Right cardiac atrium (tissue), 5 donors: Measurements from ENCODE around the gene STAT4. TPM values are rescaled to one million over a fixed set of nuclear protein-coding genes. Genes with fewer than 3 reads are reported as not detected.

Source experiments
- ATAC-seq, 2 donors: fragments of 200-7000 bp; cut with Tn5 transposase; one replicate each; pipeline versions ENCODE4 v1.8.0 to v1.9.1; 2020; ENCODE audit warnings: moderate library complexity in 2 of 2, mild to moderate bottlenecking in 1 of 2
- DNase-seq, 3 donors: peaks; one replicate each; pipeline ENCODE4 v3.0.0-alpha.2; 2020
- H3K27ac ChIP-seq: one replicate; pipeline ENCODE4 v1.5.1; 2013; ENCODE audit warnings: mild to moderate bottlenecking, low read length, control low read depth, moderate library complexity
- H3K27me3 ChIP-seq: one replicate; pipeline ENCODE4 v1.6.1; 2013; ENCODE audit not compliant: control insufficient read depth, insufficient read depth
- H3K4me1 ChIP-seq: one replicate; pipeline ENCODE4 v1.6.1; 2013; ENCODE audit warnings: low read length; ENCODE audit not compliant: control insufficient read depth, insufficient read depth
- H3K4me3 ChIP-seq: one replicate; pipeline ENCODE4 v1.5.1; 2013; ENCODE audit warnings: low read length, control low read depth
- H3K9me3 ChIP-seq: one replicate; pipeline ENCODE4 v1.6.1; 2013; ENCODE audit warnings: low read length; ENCODE audit not compliant: control insufficient read depth
- WGBS: extraction: QIAGEN DNeasy Blood & Tissue Kit; methylation state at CpG from one replicate; pipeline ENCODE4 v1.1.7; 2013; 5-methylcytosine and 5-hydroxymethylcytosine counted together
- intact Hi-C, 4 donors: fragments of 100-400 bp; cut with DNase I; formaldehyde crosslinking; loops; one replicate each; pipeline versions ENCODE4 v1.11.0 to v1.14.0; 2022 to 2023
- polyA plus RNA-seq: library from polyadenylated mRNA; stranded (reverse); fragments of 200-250 nt; gene quantifications from one replicate; pipeline ENCODE4 v1.2.3, GENCODE V29; 2013
- total RNA-seq, 4 donors: library from RNA; stranded (reverse); fragmentation: NEBNext Ultra II Directional; extraction: Animal tissue kit (Norgen Biotek cat#: 25700); gene quantifications; one replicate each; pipeline ENCODE4 v1.2.1, GENCODE V29; 2021
- donor health status: healthy with polysubstance abuse.
- donor health status: DM: no; HTN: yes; CAD: no.
- donor health status: DM: no; HTN: no; CAD: no.
- donor health status: DM: no; HTN: yes; CAD: no; lungs with severe emphysema.
- donor health status: DM: yes; HTN: yes; CAD: no.

Gene STAT4
- total and polyA plus RNA-seq, 5 donors, result 7.0 to 27.0 (median 18.2) TPM

GRCh38 chr2:191165176-191165643 is 14.4 kb upstream of the STAT4 start:
- Histone ChIP-seq H3K27me3 (no peaks in the 10 kb centered on the region), H3K27ac (no peak overlapping the region), H3K9me3 (no peaks in the 10 kb centered on the region), H3K4me3 (no peak overlapping the region), H3K4me1 (no peaks in the 10 kb centered on the region)
- ATAC-seq, result peak; percentile 79 to 84
- intact Hi-C loops, result loop anchor here (5.0 to 10.0 kb wide), 4 partner anchors 50 to 357 kb away; no protein-coding TSS in a partner anchor
- 21% methylated on average over 5 of the region's 5 CpGs for WGBS
- DNase-seq, result no peak

DNA sequence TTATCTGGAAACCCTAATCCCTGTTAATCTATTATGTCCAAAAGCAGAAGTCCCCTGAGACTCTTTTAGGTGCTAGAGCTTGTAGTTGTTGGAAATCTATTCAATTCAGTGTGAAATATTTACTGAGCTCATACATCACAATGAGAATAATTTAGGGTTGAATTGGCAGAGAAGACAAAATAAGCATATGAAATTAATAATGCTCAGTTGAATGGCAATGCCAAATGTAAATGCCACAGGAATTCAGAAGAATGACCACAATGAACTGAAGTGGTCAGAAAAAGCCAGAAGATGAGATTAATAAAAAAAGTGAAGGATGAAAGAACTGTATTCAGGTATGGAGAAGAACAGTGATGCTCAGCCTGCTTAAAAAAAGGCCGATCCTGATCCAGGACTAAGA is 8.0 kb upstream of the STAT4 start:
- H3K27me3 ChIP-seq, result no peaks in the 10 kb centered on the region
- no peaks in the 10 kb centered on the region for H3K4me1 ChIP-seq
- 98% methylated on average over 1 of the region's 1 CpG for WGBS
- H3K4me3 ChIP-seq, result no peak overlapping the region
- H3K27ac ChIP-seq, result no peak overlapping the region
- DNase-seq (no peak), ATAC-seq (no peak)
- intact Hi-C loops, result loop anchor here in 1 of 4 donors (5.0 kb wide), 1 partner anchor 106 kb away; no protein-coding TSS in a partner anchor
- no peaks in the 10 kb centered on the region for H3K9me3 ChIP-seq

- H3K27ac ChIP-seq, result no peak overlapping the region
- no peaks in the 10 kb centered on the region for H3K9me3 ChIP-seq
- H3K4me1 ChIP-seq, result no peaks in the 10 kb centered on the region
- intact Hi-C loops, result loop anchor here in 1 of 4 donors (5.0 kb wide), 1 partner anchor 106 kb away; no protein-coding TSS in a partner anchor
- H3K4me3 ChIP-seq, result no peak overlapping the region
- no peaks in the 10 kb centered on the region for H3K27me3 ChIP-seq
- ATAC-seq (no peak), DNase-seq (no peak)
- WGBS, result 70% methylated on average over 2 of the region's 2 CpGs
Measured at GRCh38 chr2:191158193-191158592, 7.4 kb upstream of the STAT4 start.

GRCh38 chr2:191155608-191156071 is 4.8 kb upstream of the STAT4 start:
- Histone ChIP-seq H3K4me3 (no peak overlapping the region), H3K27ac (no peak overlapping the region), H3K27me3 (no peaks in the 10 kb centered on the region), H3K9me3 (no peaks in the 10 kb centered on the region), H3K4me1 (no peaks in the 10 kb centered on the region)
- 69% methylated on average over 1 of the region's 1 CpG for WGBS
- ATAC-seq (peak in 1 of 2 donors; percentile 46), DNase-seq (no peak)
- intact Hi-C loops, result loop anchor here in 1 of 4 donors (5.0 kb wide), 1 partner anchor 103 kb away; no protein-coding TSS in a partner anchor

GRCh38 chr2:191153716-191154115 is 2.9 kb upstream of the STAT4 start:
- Histone ChIP-seq H3K27ac (no peak overlapping the region), H3K9me3 (no peaks in the 10 kb centered on the region), H3K4me1 (no peaks in the 10 kb centered on the region), H3K27me3 (no peaks in the 10 kb centered on the region), H3K4me3 (no peak overlapping the region)
- no peak for DNase-seq
- intact Hi-C loops, result loop anchor here in 3 of 4 donors (5.0 kb wide), 1 partner anchor 101 kb away; no protein-coding TSS in a partner anchor
- 82% methylated on average over 2 of the region's 2 CpGs for WGBS
- no peak for ATAC-seq

GRCh38 chr2:191152482-191153240 is 1.9 kb upstream of the STAT4 start:
- peak; percentile 66 for ATAC-seq
- 68% methylated on average over 5 of the region's 5 CpGs for WGBS

GRCh38 chr2:191151331-191151730 is 537 bp upstream of the STAT4 start:
- Histone ChIP-seq H3K27me3 (no peaks in the 10 kb centered on the region), H3K27ac (peak overlapping the region; percentile 49), H3K4me3 (peak overlapping the region; percentile 60), H3K9me3 (no peaks in the 10 kb centered on the region), H3K4me1 (no peaks in the 10 kb centered on the region)
- DNase-seq (no peak), ATAC-seq (peak; percentile 18 to 21)
- intact Hi-C loops, result loop anchor here in 3 of 4 donors (5.0 kb wide), 1 partner anchor 99 kb away; no protein-coding TSS in a partner anchor
- WGBS, result 87% methylated on average over 6 of the region's 6 CpGs

More at GRCh38 chr2:191152482-191153240, 1.9 kb upstream of the STAT4 start:
- no peaks in the 10 kb centered on the region for H3K4me1 ChIP-seq
- intact Hi-C loops, result loop anchor here in 3 of 4 donors (5.0 kb wide), 1 partner anchor 100 kb away; no protein-coding TSS in a partner anchor
- DNase-seq, result no peak
- H3K27me3 ChIP-seq, result no peaks in the 10 kb centered on the region
- no peaks in the 10 kb centered on the region for H3K9me3 ChIP-seq
- no peak overlapping the region for H3K4me3 ChIP-seq
- H3K27ac ChIP-seq, result no peak overlapping the region

GRCh38 chr2:191150230-191150599 is 579 bp downstream of the STAT4 start:
- ATAC-seq, result peak; percentile 13 to 27
- no peaks in the 10 kb centered on the region for H3K9me3 ChIP-seq
- intact Hi-C loops, result loop anchor here in 3 of 4 donors (5.0 kb wide), 1 partner anchor 98 kb away; no protein-coding TSS in a partner anchor
- peak overlapping the region; percentile 60 for H3K4me3 ChIP-seq
- WGBS, result 9% methylated on average over 10 of the region's 10 CpGs
- H3K27ac ChIP-seq, result peak overlapping the region; percentile 49
- no peaks in the 10 kb centered on the region for H3K27me3 ChIP-seq
- no peak for DNase-seq
- no peaks in the 10 kb centered on the region for H3K4me1 ChIP-seq

- DNase-seq (no peak), ATAC-seq (no peak)
- Histone ChIP-seq H3K27me3 (no peaks in the 10 kb centered on the region), H3K9me3 (no peaks in the 10 kb centered on the region), H3K4me3 (peak overlapping the region; percentile 23), H3K4me1 (no peaks in the 10 kb centered on the region), H3K27ac (no peak overlapping the region)
- 86% methylated on average over 4 of the region's 4 CpGs for WGBS
- intact Hi-C loops, result no loop called here
Measured at GRCh38 chr2:191149391-191149790, 1.4 kb downstream of the STAT4 start.

GRCh38 chr2:191148791-191149190 is 2.0 kb downstream of the STAT4 start:
- Histone ChIP-seq H3K4me3 (no peak overlapping the region), H3K4me1 (no peaks in the 10 kb centered on the region), H3K27me3 (no peaks in the 10 kb centered on the region), H3K27ac (no peak overlapping the region), H3K9me3 (no peaks in the 10 kb centered on the region)
- intact Hi-C loops, result no loop called here
- 77% methylated on average over 2 of the region's 2 CpGs for WGBS
- DNase-seq, result no peak
- no peak for ATAC-seq

GRCh38 chr2:191148281-191148680 is 2.5 kb downstream of the STAT4 start:
- no peak overlapping the region for H3K27ac ChIP-seq
- no peak for ATAC-seq
- 51% methylated on average over 1 of the region's 1 CpG for WGBS

More at GRCh38 chr2:191148281-191148680, 2.5 kb downstream of the STAT4 start:
- intact Hi-C loops, result no loop called here
- Histone ChIP-seq H3K27me3 (no peaks in the 10 kb centered on the region), H3K9me3 (no peaks in the 10 kb centered on the region), H3K4me1 (no peaks in the 10 kb centered on the region), H3K4me3 (no peak overlapping the region)
- DNase-seq, result no peak
